ENCODE results near the gene CHI3L1. TPM values are rescaled to one million over a fixed set of nuclear protein-coding genes. Genes with fewer than 3 reads are reported as not detected.

CHI3L1 gene
- polyA plus RNA-seq, 1 of the 3 experiments (the other 2 are of a cell fraction), result not detected

GRCh38 chr1:203213126-203213525, 26.6 kb upstream of the CHI3L1 start:
- WGBS (ENCODE audit: low lambda C conversion rate), result 76% methylated on average over 6 of the region's 6 CpGs
- no peaks in the 10 kb centered on the region for H3F3A ChIP-seq (replicated peaks; ENCODE audit: insufficient read depth)
- no peaks in the 10 kb centered on the region for H3K9me2 ChIP-seq
- H3K27me3 ChIP-seq (ENCODE audit: insufficient read depth), result no peaks in the 10 kb centered on the region
- H3K4me1 ChIP-seq (ENCODE audit: control insufficient read depth in 1 of 2, insufficient read depth in 2 of 2, low read depth in 1 of 2, low read length in 1 of 2), result peaks cover 0 to 2% of the 10 kb centered on the region in 2 experiments; a peak in 1 of 4 replicates
- H3K79me2 ChIP-seq (ENCODE audit: insufficient read depth), result no peaks in the 10 kb centered on the region
- no peak overlapping the region for H3K9ac ChIP-seq
- H3K4me2 ChIP-seq, result no peak overlapping the region
- no peaks in the 10 kb centered on the region for H4K20me1 ChIP-seq (ENCODE audit: insufficient read depth)
- no peak overlapping the region for H3K27ac ChIP-seq (ENCODE audit: low read depth in 2 of 2, low read length in 1 of 2)
- CTCF ChIA-PET, result interaction anchor here (1.3 to 23.6 kb wide), 5 partner anchors 41 to 174 kb away, joined by 4 to 602 read pairs (median 82); partner anchors contain the start of gene ADORA1
- H3K9me3 ChIP-seq, result no peaks in the 10 kb centered on the region
- POLR2A ChIA-PET, result no interaction called here
- no peak overlapping the region for H2AFZ ChIP-seq (ENCODE audit: low read depth)
- no peak for TF ChIP-seq RXRA (IDR thresholded peaks at IDR 0.05; ENCODE audit: borderline replicate concordance, low read depth)
- TF ChIP-seq CHD2 (IDR thresholded peaks at IDR 0.05; ENCODE audit: low read length, partially characterized antibody), result no peak
- TF ChIP-seq ZBTB33 (IDR thresholded peaks at IDR 0.05; ENCODE audit: borderline replicate concordance, low read depth), result no peak
- no peak overlapping the region for H3K4me3 ChIP-seq (ENCODE audit: low read depth in 2 of 2, low read length in 1 of 2)
- DNase-seq, result no peak
- no peaks in the 10 kb centered on the region for H3K36me3 ChIP-seq (replicated peaks in 1 of 2; ENCODE audit: control insufficient read depth in 1 of 2, insufficient read depth in 2 of 2, low read length in 1 of 2)

- Histone ChIP-seq H2AFZ (ENCODE audit: low read depth) (no peak overlapping the region), H3K9me3 (no peaks in the 10 kb centered on the region), H3K36me3 (replicated peaks in 1 of 2; ENCODE audit: control insufficient read depth in 1 of 2, insufficient read depth in 2 of 2, low read length in 1 of 2) (no peaks in the 10 kb centered on the region), H3K4me1 (ENCODE audit: control insufficient read depth in 1 of 2, insufficient read depth in 2 of 2, low read depth in 1 of 2, low read length in 1 of 2) (peaks cover 0 to 2% of the 10 kb centered on the region in 2 experiments; a peak in 1 of 4 replicates), H3K79me2 (ENCODE audit: insufficient read depth) (no peaks in the 10 kb centered on the region), H3K4me3 (ENCODE audit: low read depth in 2 of 2, low read length in 1 of 2) (no peak overlapping the region), H3K9ac (no peak overlapping the region), H4K20me1 (ENCODE audit: insufficient read depth) (no peaks in the 10 kb centered on the region), H3K4me2 (no peak overlapping the region), H3K9me2 (no peaks in the 10 kb centered on the region), H3K27me3 (ENCODE audit: insufficient read depth) (no peaks in the 10 kb centered on the region; the same call in 1 of the 2 replicates), H3K27ac (ENCODE audit: low read depth in 2 of 2, low read length in 1 of 2) (no peak overlapping the region), H3F3A (replicated peaks; ENCODE audit: insufficient read depth) (no peaks in the 10 kb centered on the region)
- ChIA-PET POLR2A (no interaction called here), CTCF (interaction anchor here (21.7 to 23.6 kb wide), 2 partner anchors 89 to 172 kb away, joined by 454 to 602 read pairs; partner anchors contain the start of gene ADORA1)
- no peak for DNase-seq
- TF ChIP-seq NFIC (IDR thresholded peaks at IDR 0.05; ENCODE audit: borderline replicate concordance) (no peak), MAX (IDR thresholded peaks at IDR 0.05; ENCODE audit: low read depth) (no peak), FOSL2 (IDR thresholded peaks at IDR 0.05; ENCODE audit: borderline replicate concordance, low read depth) (no peak), TCF12 (IDR thresholded peaks at IDR 0.05) (no peak), MXI1 (IDR thresholded peaks at IDR 0.05; ENCODE audit: low read depth, low read length) (no peak), PBX3 (IDR thresholded peaks at IDR 0.05) (no peak), RCOR1 (IDR thresholded peaks at IDR 0.05; ENCODE audit: low read length) (no peak), FOXM1 (IDR thresholded peaks at IDR 0.05; ENCODE audit: low read depth) (no peak), POLR2AphosphoS5 (IDR thresholded peaks at IDR 0.05; ENCODE audit: low read depth, low read length) (no peak)
- WGBS (ENCODE audit: low lambda C conversion rate), result 90% methylated on average over 3 of the region's 3 CpGs
Observed at GRCh38 chr1:203211812-203212211, 25.3 kb upstream of the CHI3L1 start.

Measured in SK-N-SH (cell line).